T-cell (primary cell): ENCODE data around the gene TTC3. TPM values are rescaled to one million over a fixed set of nuclear protein-coding genes. Genes with fewer than 3 reads are reported as not detected.

Source experiments
- ATAC-seq, 4 experiments: fragments of 200-7000 bp in 3 of 4; fragments of 150-1000 bp in 1 of 4; cut with Tn5 transposase; replicated peaks in 1 of 4; 1 replicate in 3 of 4; 2 replicates in 1 of 4; pipeline ENCODE4 v1.10.0; 2021; ENCODE audit warnings: moderate library complexity in 3 of 4, mild to moderate bottlenecking in 2 of 4, moderate number of reproducible peaks in 1 of 4
- CTCF ChIA-PET, 2 donors: fragments of 300-600 bp; sonication (Branson Sonifier 250); formaldehyde crosslinking; loops; one replicate each; lab custom pipeline; 2022; ENCODE audit warnings: antibody characterized with exemption in 2 of 2; lab: Charles Lee
- POLR2A ChIA-PET, 2 donors: fragments of 300-600 bp; sonication (Branson Sonifier 250); formaldehyde crosslinking; loops; one replicate each; lab custom pipeline; 2022; ENCODE audit warnings: antibody characterized with exemption in 2 of 2; lab: Charles Lee
- DNase-seq, 35 experiments: peaks; one replicate each; pipeline versions ENCODE4 v3.0.0 to v3.0.0-alpha.2; 2013 to 2023
- H3K27ac ChIP-seq: one replicate; pipeline ENCODE4 v1.5.1; 2013; ENCODE audit warnings: low read length
- H3K27me3 ChIP-seq, 2 experiments: replicated peaks in 1 of 2; 1 replicate in 1 of 2; 2 replicates in 1 of 2; pipeline versions ENCODE4 v1.6.1 to v1.7.0; 2013; ENCODE audit warnings: low read length in 1 of 2, mixed read lengths in 1 of 2; ENCODE audit not compliant: control insufficient read depth in 2 of 2, insufficient read depth in 2 of 2; ENCODE audit errors: extremely low read depth in 1 of 2
- H3K36me3 ChIP-seq, 2 donors: 1 replicate in 1 of 2; 2 replicates in 1 of 2; pipeline versions ENCODE4 v1.6.1 to v1.7.0; 2013; ENCODE audit warnings: low read length in 1 of 2; ENCODE audit not compliant: control insufficient read depth in 2 of 2, insufficient read depth in 1 of 2; ENCODE audit errors: extremely low read depth in 1 of 2
- H3K4me1 ChIP-seq, 2 experiments: 1 replicate in 1 of 2; 2 replicates in 1 of 2; pipeline versions ENCODE4 v1.6.1 to v1.7.0; 2013; ENCODE audit warnings: low read length in 2 of 2, mixed read lengths in 1 of 2; ENCODE audit not compliant: insufficient read depth in 2 of 2, control insufficient read depth in 1 of 2; ENCODE audit errors: extremely low read depth in 1 of 2
- H3K4me3 ChIP-seq, 2 donors: 1 replicate in 1 of 2; 2 replicates in 1 of 2; pipeline versions ENCODE4 v1.5.1 to v1.7.0; 2013; ENCODE audit warnings: mild to moderate bottlenecking in 2 of 2, low read length in 1 of 2, moderate library complexity in 1 of 2; ENCODE audit not compliant: control insufficient read depth in 1 of 2; ENCODE audit errors: extremely low read depth in 1 of 2
- H3K9me3 ChIP-seq: 2 replicates; pipeline ENCODE4 v1.7.0; 2013
- H3K27ac Mint-ChIP-seq, 2 donors: one replicate each; pipeline ENCODE4 v1.8.0; 2020 to 2021; ENCODE audit warnings: mild to moderate bottlenecking in 2 of 2, mixed read lengths in 2 of 2
- H3K27me3 Mint-ChIP-seq, 2 donors: one replicate each; pipeline ENCODE4 v1.8.0; 2021 to 2022; ENCODE audit warnings: mixed read lengths in 2 of 2
- H3K36me3 Mint-ChIP-seq: one replicate; pipeline ENCODE4 v1.8.0; 2021; ENCODE audit warnings: mixed read lengths
- H3K4me1 Mint-ChIP-seq, 3 donors: one replicate each; pipeline ENCODE4 v1.8.0; 2020 to 2022; ENCODE audit warnings: mixed read lengths in 3 of 3, mild to moderate bottlenecking in 1 of 3
- H3K4me3 Mint-ChIP-seq, 3 donors: one replicate each; pipeline ENCODE4 v1.8.0; 2020 to 2022; ENCODE audit warnings: mild to moderate bottlenecking in 3 of 3, mixed read lengths in 3 of 3, moderate library complexity in 3 of 3
- H3K9me3 Mint-ChIP-seq, 3 donors: one replicate each; pipeline ENCODE4 v1.8.0; 2020 to 2022; ENCODE audit warnings: mixed read lengths in 3 of 3
- WGBS: methylation state at CpG from one replicate; pipeline ENCODE4 v1.1.5; 2013; ENCODE audit warnings: missing lambda C conversion rate; ENCODE audit not compliant: insufficient coverage; 5-methylcytosine and 5-hydroxymethylcytosine counted together
- total RNA-seq, 35 experiments: library from RNA in 6 of 35; stranded (reverse) in 6 of 35; fragments of 120-200 nt in 1 of 35; gene quantifications; one replicate each; pipeline versions ENCODE4 v1.2.1 to v1.2.4 and lab custom pipeline; 2013 to 2026

TTC3 gene
- total RNA-seq, 5 donors from 2014 or later (not counting 1 experiment from before 2014, with no cell fraction given), result 125 to 153 (median 139) TPM

DNA sequence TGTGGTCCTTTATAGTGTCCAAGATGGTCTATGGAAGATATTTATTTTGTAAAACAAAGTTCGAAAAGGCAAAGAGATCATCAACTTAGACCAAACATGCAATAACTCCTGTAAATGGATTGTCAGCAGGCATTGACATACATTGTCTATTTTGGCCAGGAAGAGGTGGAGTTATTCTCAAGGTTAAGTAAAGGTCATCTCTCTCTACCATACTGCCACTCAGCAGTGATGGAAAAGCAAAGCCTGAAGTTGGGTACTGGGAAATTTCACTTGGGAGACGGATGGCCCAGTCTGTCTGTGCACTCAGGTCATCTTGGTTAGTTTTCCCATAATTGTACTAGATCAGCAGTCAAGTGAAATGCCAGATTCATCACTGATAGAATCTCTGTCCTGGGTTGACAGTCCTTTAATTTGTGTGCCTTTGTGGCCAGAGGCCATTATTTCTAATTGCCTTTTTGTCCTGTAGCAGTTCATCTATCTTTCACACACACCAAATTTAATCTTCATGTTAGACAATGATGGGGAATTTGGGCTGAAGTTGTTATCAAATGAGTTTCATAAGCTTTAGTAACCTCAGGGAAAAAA lies 17.7 kb upstream of the TTC3 start:
- DNase-seq, result no peak
- Histone ChIP-seq H3K36me3 (no peaks in the 10 kb centered on the region), H3K27ac (no peak overlapping the region), H3K4me1 (no peaks in the 10 kb centered on the region), H3K9me3 (no peaks in the 10 kb centered on the region), H3K4me3 (no peak overlapping the region), H3K27me3 (no peaks in the 10 kb centered on the region)
- Mint-ChIP-seq H3K27me3 (no peaks in the 10 kb centered on the region), H3K36me3 (no peaks in the 10 kb centered on the region), H3K9me3 (no peaks in the 10 kb centered on the region), H3K4me1 (no peaks in the 10 kb centered on the region), H3K4me3 (no peak overlapping the region), H3K27ac (no peak overlapping the region)
- POLR2A ChIA-PET, result no interaction called here
- CTCF ChIA-PET, result no interaction called here
- WGBS, result 100% methylated on average over 1 of the region's 2 CpGs
- ATAC-seq, result no peak

DNA sequence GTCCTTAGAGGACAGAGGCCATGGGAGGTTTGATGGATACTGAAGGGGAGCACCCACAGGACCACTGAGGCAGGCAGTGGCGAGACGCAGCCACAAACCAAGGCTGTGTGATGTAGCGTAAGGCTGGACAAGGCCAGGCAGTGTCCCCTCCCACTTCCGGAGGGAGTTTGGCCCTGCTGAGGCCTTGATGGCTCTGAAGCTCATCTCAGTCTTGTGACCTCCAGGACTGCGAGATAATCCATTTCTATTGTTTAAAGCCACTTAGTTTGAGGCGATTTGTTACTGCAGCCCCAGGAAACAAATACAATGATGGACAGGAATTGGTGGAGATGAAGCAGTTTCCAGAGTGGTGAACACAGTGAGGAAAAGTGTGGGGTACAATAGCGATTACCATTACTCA lies 15.4 kb upstream of the TTC3 start:
- no peak overlapping the region for H3K27ac ChIP-seq
- no peak overlapping the region for H3K4me3 Mint-ChIP-seq
- H3K4me3 ChIP-seq, result no peak overlapping the region

DNA sequence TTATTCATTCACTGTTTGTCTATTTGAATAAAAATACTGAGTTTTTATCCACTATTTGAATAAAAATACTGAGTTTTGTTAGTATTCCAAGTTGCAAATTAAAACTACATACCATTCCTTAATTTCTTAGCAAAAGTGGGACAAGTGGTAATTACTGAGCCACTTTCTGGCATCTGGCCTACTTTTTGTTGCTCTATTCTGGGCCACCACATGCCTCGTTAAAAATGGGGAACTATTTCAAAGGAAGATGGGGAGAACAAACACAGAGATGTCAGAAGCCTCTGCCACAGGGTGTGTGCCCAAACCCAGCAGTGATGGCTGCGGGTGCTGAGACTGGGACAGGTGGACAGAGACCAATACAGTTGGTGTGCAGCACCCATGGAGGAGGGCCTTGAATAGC lies 14.8 kb upstream of the TTC3 start:
- DNase-seq (no peak), ATAC-seq (no peak)
- H3K4me1 ChIP-seq, result no peaks in the 10 kb centered on the region
- ChIA-PET CTCF (no interaction called here), POLR2A (no interaction called here)
- H3K36me3 ChIP-seq, result no peaks in the 10 kb centered on the region
- Mint-ChIP-seq H3K27me3 (no peaks in the 10 kb centered on the region), H3K4me1 (no peaks in the 10 kb centered on the region), H3K4me3 (no peak overlapping the region), H3K9me3 (no peaks in the 10 kb centered on the region), H3K27ac (no peak overlapping the region), H3K36me3 (no peaks in the 10 kb centered on the region)
- H3K27ac ChIP-seq, result no peak overlapping the region
- 69% methylated on average over 2 of the region's 2 CpGs for WGBS
- H3K4me3 ChIP-seq, result no peak overlapping the region
- H3K9me3 ChIP-seq, result no peaks in the 10 kb centered on the region
- no peaks in the 10 kb centered on the region for H3K27me3 ChIP-seq

More for the DNA sequence above, 15.4 kb upstream of the TTC3 start:
- WGBS, result 97% methylated on average over 5 of the region's 7 CpGs
- Mint-ChIP-seq H3K4me1 (no peaks in the 10 kb centered on the region), H3K27me3 (no peaks in the 10 kb centered on the region), H3K27ac (no peak overlapping the region), H3K9me3 (no peaks in the 10 kb centered on the region), H3K36me3 (no peaks in the 10 kb centered on the region)
- Histone ChIP-seq H3K4me1 (no peaks in the 10 kb centered on the region), H3K9me3 (no peaks in the 10 kb centered on the region), H3K27me3 (no peaks in the 10 kb centered on the region), H3K36me3 (no peaks in the 10 kb centered on the region)
- no peak for DNase-seq
- ChIA-PET POLR2A (no interaction called here), CTCF (no interaction called here)
- ATAC-seq, result no peak

DNA sequence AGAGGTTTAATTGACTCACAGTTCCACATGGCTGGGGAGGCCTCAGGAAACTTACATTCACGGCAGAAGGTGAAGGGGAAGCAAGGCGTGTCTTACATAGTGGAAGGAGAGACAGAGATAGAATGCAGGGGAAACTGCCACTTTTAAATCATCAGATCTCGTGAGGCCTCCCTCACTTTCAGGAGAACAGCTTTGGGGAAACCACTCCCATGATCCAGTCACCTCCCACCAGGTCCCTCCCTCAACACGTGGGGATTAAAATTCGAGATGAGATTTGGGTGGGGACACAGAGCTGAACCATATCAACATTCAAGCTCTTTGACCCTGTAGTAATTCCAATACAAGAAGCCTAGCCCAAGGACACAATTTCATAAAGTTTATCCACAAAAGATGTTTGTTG lies 13.9 kb upstream of the TTC3 start:
- H3K4me1 ChIP-seq, result no peaks in the 10 kb centered on the region
- Mint-ChIP-seq H3K27ac (no peak overlapping the region), H3K36me3 (no peaks in the 10 kb centered on the region), H3K27me3 (no peaks in the 10 kb centered on the region), H3K4me1 (no peaks in the 10 kb centered on the region), H3K4me3 (no peak overlapping the region), H3K9me3 (no peaks in the 10 kb centered on the region)
- H3K4me3 ChIP-seq, result no peak overlapping the region
- no peaks in the 10 kb centered on the region for H3K36me3 ChIP-seq
- no peaks in the 10 kb centered on the region for H3K27me3 ChIP-seq
- no peak for DNase-seq
- H3K9me3 ChIP-seq, result no peaks in the 10 kb centered on the region
- CTCF ChIA-PET, result interaction anchor here in 1 of 2 donors (0.6 kb wide), 1 partner anchor 1007 kb away, joined by 6 read pairs; no protein-coding TSS in a partner anchor
- H3K27ac ChIP-seq, result no peak overlapping the region
- no peak for ATAC-seq
- POLR2A ChIA-PET, result no interaction called here
- WGBS, result no CpG with 5 or more reads among the region's 5 CpGs

DNA sequence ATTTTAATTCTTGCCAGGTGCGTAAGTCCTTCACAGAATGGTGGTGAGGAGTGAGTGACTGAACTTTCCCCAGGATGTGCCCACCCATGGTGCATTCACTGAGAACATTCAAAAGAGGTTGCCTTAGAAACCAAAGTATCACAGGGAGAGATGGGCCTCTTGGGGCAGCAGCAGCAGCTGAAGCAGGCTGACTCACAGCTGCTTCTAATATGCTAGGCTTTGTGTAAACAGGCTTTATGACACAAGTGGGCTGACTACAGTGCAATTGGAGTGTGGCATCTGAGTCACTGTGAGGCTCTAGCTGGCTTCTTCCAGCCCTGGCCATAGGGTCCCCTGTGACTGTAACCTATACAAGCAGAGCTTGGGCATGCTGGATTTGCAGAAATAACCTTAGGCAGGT lies 12.8 kb upstream of the TTC3 start:
- Histone ChIP-seq H3K4me1 (no peaks in the 10 kb centered on the region), H3K9me3 (no peaks in the 10 kb centered on the region), H3K4me3 (no peak overlapping the region), H3K36me3 (no peaks in the 10 kb centered on the region), H3K27me3 (no peaks in the 10 kb centered on the region), H3K27ac (no peak overlapping the region)
- no peak for DNase-seq
- no peaks in the 10 kb centered on the region for H3K27me3 Mint-ChIP-seq
- no peak overlapping the region for H3K27ac Mint-ChIP-seq
- no peaks in the 10 kb centered on the region for H3K9me3 Mint-ChIP-seq
- ChIA-PET POLR2A (no interaction called here), CTCF (no interaction called here)
- H3K4me3 Mint-ChIP-seq, result no peak overlapping the region
- H3K4me1 Mint-ChIP-seq, result no peaks in the 10 kb centered on the region
- H3K36me3 Mint-ChIP-seq, result peaks cover 7% of the 10 kb centered on the region
- no CpG with 5 or more reads among the region's 1 CpG for WGBS
- peak in 3 of 4 experiments; percentile 54 to 75 (median 69) for ATAC-seq

DNA sequence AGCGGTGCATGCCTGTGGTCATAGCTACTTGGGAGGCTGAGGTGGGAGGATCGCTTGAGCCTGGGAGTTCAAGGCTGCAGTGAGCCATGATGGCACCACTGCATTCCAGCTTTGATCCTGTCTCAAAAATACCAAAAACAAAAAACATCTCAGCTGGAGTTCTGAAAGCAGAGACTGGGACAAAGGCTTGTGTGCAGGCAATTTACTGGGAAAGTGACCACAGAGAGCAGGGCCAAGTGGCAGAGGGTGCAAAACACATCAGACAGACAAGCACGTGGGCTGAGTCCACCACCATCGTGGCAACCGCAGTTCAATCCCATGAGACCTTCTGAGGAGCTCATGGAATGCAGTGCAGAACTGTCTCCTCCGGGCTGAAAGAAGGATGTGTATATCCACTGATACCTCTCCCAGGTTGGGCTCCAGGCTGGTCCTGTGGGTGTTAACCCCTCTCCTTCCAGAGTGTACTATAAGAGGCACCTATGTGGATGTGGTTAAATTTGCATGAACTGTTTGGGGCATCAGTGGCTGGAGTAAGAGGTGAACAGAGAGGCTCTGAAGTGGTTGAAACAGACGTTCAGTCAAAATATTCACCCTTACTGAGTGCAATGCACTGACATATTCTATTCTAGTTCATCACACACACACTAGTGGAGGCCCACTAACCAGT lies 11.0 kb upstream of the TTC3 start:
- Mint-ChIP-seq H3K4me3 (no peak overlapping the region), H3K27me3 (no peaks in the 10 kb centered on the region), H3K36me3 (peaks cover 10% of the 10 kb centered on the region), H3K9me3 (no peaks in the 10 kb centered on the region), H3K4me1 (no peaks in the 10 kb centered on the region), H3K27ac (no peak overlapping the region)
- DNase-seq (no peak), ATAC-seq (no peak)
- Histone ChIP-seq H3K9me3 (no peaks in the 10 kb centered on the region), H3K4me1 (no peaks in the 10 kb centered on the region), H3K36me3 (peaks cover 0 to 2% of the 10 kb centered on the region in 2 donors), H3K27ac (no peak overlapping the region), H3K27me3 (no peaks in the 10 kb centered on the region), H3K4me3 (no peak overlapping the region)
- ChIA-PET POLR2A (no interaction called here), CTCF (interaction anchor here in 1 of 2 donors (0.7 kb wide), 2 partner anchors 31 to 126 kb away, joined by 3 read pairs; no protein-coding TSS in a partner anchor)
- no CpG with 5 or more reads among the region's 7 CpGs for WGBS
